ENCODE results near the gene PLCB1.

Gene PLCB1

DNA sequence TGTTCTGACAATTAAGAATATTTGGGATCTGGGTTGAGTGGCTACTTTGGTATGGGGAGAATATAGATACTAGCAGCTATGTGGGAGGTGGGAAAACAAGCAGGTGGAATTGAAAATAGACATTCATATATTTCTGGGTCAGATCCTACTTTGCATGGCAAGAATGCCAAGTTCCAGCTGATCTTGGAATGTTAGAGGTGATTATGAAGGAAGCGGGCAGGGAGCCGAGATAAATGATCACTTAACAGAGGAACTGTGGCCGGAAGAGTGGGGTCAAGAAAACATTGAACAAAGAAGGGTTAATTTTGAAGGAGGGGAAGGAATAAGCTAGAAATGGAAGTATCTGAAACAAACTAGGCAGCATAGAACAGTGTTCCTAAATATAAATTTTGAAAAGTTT lies 15.4 kb downstream of the PLCB1 start:
- no peak overlapping the region for H3K4me3 ChIP-seq (ENCODE audit: low read length)
- H3F3A ChIP-seq (ENCODE audit: control insufficient read depth, insufficient read depth), result no peaks in the 10 kb centered on the region
- H4K20me1 ChIP-seq (ENCODE audit: control insufficient read depth, insufficient read depth, low read depth, low read length), result no peaks in the 10 kb centered on the region
- H3K4me2 ChIP-seq (ENCODE audit: low read length), result no peak overlapping the region
- no peaks in the 10 kb centered on the region for H3K4me1 ChIP-seq (ENCODE audit: control insufficient read depth, low read length)
- H3K27me3 ChIP-seq (ENCODE audit: control insufficient read depth, low read length), result no peaks in the 10 kb centered on the region
- H3K79me2 ChIP-seq (ENCODE audit: control insufficient read depth, low read length), result no peaks in the 10 kb centered on the region
- no peaks in the 10 kb centered on the region for H3K9me2 ChIP-seq (replicated peaks; ENCODE audit: control insufficient read depth, low read length)
- no peaks in the 10 kb centered on the region for H3K36me3 ChIP-seq (ENCODE audit: control insufficient read depth, low read length)
- TF ChIP-seq, protein P1, sequence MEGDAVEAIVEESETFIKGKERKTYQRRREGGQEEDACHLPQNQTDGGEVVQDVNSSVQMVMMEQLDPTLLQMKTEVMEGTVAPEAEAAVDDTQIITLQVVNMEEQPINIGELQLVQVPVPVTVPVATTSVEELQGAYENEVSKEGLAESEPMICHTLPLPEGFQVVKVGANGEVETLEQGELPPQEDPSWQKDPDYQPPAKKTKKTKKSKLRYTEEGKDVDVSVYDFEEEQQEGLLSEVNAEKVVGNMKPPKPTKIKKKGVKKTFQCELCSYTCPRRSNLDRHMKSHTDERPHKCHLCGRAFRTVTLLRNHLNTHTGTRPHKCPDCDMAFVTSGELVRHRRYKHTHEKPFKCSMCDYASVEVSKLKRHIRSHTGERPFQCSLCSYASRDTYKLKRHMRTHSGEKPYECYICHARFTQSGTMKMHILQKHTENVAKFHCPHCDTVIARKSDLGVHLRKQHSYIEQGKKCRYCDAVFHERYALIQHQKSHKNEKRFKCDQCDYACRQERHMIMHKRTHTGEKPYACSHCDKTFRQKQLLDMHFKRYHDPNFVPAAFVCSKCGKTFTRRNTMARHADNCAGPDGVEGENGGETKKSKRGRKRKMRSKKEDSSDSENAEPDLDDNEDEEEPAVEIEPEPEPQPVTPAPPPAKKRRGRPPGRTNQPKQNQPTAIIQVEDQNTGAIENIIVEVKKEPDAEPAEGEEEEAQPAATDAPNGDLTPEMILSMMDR (IDR thresholded peaks at IDR 0.05; ENCODE audit: low read depth, low read length, poor library complexity, severe bottlenecking), result no peak
- TF ChIP-seq EZH2phosphoT487 (IDR thresholded peaks at IDR 0.05; ENCODE audit: borderline replicate concordance, low read length), result no peak
- no peak overlapping the region for H3K27ac ChIP-seq (ENCODE audit: low read depth, low read length)
- H3K9me3 ChIP-seq (ENCODE audit: control insufficient read depth, insufficient read depth, low read length), result no peaks in the 10 kb centered on the region

DNA sequence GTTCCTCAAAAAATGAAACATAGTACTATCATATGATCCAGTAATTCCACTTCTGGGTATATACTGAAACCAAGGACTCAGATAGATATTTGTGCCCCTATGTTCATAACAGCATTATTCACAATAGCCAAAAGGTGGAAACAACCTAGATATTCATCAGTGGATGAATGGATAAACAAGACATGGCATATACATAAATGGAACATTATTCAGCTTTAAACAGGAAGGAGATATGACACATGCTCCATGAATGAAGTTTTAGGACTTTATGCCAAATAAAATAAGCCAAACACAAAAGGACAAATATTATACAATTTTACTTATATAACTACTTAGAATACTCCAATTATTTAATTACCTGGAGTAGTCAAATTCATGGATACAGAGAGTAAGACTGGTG lies 16.4 kb downstream of the PLCB1 start:
- Histone ChIP-seq H3K36me3 (ENCODE audit: control insufficient read depth, low read length) (no peaks in the 10 kb centered on the region), H3K79me2 (ENCODE audit: control insufficient read depth, low read length) (no peaks in the 10 kb centered on the region), H4K20me1 (ENCODE audit: control insufficient read depth, insufficient read depth, low read depth, low read length) (no peaks in the 10 kb centered on the region), H3K9me3 (ENCODE audit: control insufficient read depth, insufficient read depth, low read length) (no peaks in the 10 kb centered on the region), H3K27ac (ENCODE audit: low read depth, low read length) (no peak overlapping the region), H3K4me3 (ENCODE audit: low read length) (no peak overlapping the region), H3K4me2 (ENCODE audit: low read length) (no peak overlapping the region), H3K9me2 (replicated peaks; ENCODE audit: control insufficient read depth, low read length) (no peaks in the 10 kb centered on the region), H3K4me1 (ENCODE audit: control insufficient read depth, low read length) (no peaks in the 10 kb centered on the region), H3K27me3 (ENCODE audit: control insufficient read depth, low read length) (no peaks in the 10 kb centered on the region), H3F3A (ENCODE audit: control insufficient read depth, insufficient read depth) (no peaks in the 10 kb centered on the region)
- TF ChIP-seq EZH2phosphoT487 (IDR thresholded peaks at IDR 0.05; ENCODE audit: borderline replicate concordance, low read length), result no peak
- TF ChIP-seq, protein P1 (IDR thresholded peaks at IDR 0.05; ENCODE audit: low read depth, low read length, poor library complexity, severe bottlenecking), result no peak

DNA sequence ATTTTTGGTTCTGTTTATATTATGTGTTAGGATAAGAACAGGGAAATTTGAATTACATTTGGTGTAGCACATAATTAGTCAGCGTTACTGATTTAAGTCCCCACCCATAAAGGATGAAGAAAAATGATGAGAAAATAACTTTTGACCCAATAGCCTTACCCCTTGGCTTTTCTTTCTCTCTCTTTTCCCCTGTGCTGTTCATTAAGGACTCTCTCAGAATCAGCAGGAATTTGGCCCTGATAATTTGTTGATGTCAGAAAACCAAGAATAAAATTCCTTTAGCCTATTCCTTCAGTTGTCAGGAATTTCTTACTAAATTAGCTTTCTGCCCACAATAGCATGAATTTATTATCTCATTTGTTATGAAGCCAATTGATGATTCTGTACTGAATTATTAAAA lies 18.5 kb downstream of the PLCB1 start:
- H3K27ac ChIP-seq (ENCODE audit: low read depth, low read length), result no peak overlapping the region
- H3K4me3 ChIP-seq (ENCODE audit: low read length), result no peak overlapping the region
- no peaks in the 10 kb centered on the region for H4K20me1 ChIP-seq (ENCODE audit: control insufficient read depth, insufficient read depth, low read depth, low read length)
- H3K4me1 ChIP-seq (ENCODE audit: control insufficient read depth, low read length), result no peaks in the 10 kb centered on the region
- no peaks in the 10 kb centered on the region for H3K36me3 ChIP-seq (ENCODE audit: control insufficient read depth, low read length)
- no peaks in the 10 kb centered on the region for H3K9me2 ChIP-seq (replicated peaks; ENCODE audit: control insufficient read depth, low read length)
- no peaks in the 10 kb centered on the region for H3K9me3 ChIP-seq (ENCODE audit: control insufficient read depth, insufficient read depth, low read length)
- no peaks in the 10 kb centered on the region for H3F3A ChIP-seq (ENCODE audit: control insufficient read depth, insufficient read depth)
- H3K27me3 ChIP-seq (ENCODE audit: control insufficient read depth, low read length), result no peaks in the 10 kb centered on the region
- H3K79me2 ChIP-seq (ENCODE audit: control insufficient read depth, low read length), result no peaks in the 10 kb centered on the region
- no peak for TF ChIP-seq EZH2phosphoT487 (IDR thresholded peaks at IDR 0.05; ENCODE audit: borderline replicate concordance, low read length)
- TF ChIP-seq, protein P1 (IDR thresholded peaks at IDR 0.05; ENCODE audit: low read depth, low read length, poor library complexity, severe bottlenecking), result no peak
- H3K4me2 ChIP-seq (ENCODE audit: low read length), result no peak overlapping the region

DNA sequence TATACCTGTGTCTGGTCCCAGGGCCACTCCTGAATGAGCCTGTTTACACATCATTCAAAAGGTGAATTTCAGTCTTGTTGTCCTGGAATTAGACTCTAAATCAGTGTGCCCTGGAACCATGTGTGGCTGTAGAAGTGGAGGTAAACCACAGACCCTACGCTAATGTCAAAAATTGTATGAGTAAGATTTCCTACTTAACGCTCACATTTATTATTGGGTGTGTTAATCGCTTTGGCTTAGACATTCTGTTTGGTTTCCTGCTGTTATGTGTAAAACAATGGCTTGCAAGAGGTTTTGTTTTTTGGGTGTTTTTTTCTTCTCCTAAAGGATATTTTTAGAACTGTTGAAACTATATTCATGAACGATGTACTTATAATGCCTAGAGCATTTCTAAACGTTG lies 19.3 kb downstream of the PLCB1 start:
- Histone ChIP-seq H3F3A (ENCODE audit: control insufficient read depth, insufficient read depth) (no peaks in the 10 kb centered on the region), H3K9me3 (ENCODE audit: control insufficient read depth, insufficient read depth, low read length) (no peaks in the 10 kb centered on the region), H3K9me2 (replicated peaks; ENCODE audit: control insufficient read depth, low read length) (no peaks in the 10 kb centered on the region), H3K36me3 (ENCODE audit: control insufficient read depth, low read length) (no peaks in the 10 kb centered on the region), H4K20me1 (ENCODE audit: control insufficient read depth, insufficient read depth, low read depth, low read length) (no peaks in the 10 kb centered on the region), H3K27ac (ENCODE audit: low read depth, low read length) (no peak overlapping the region), H3K79me2 (ENCODE audit: control insufficient read depth, low read length) (no peaks in the 10 kb centered on the region), H3K27me3 (ENCODE audit: control insufficient read depth, low read length) (no peaks in the 10 kb centered on the region), H3K4me1 (ENCODE audit: control insufficient read depth, low read length) (no peaks in the 10 kb centered on the region), H3K4me3 (ENCODE audit: low read length) (no peak overlapping the region), H3K4me2 (ENCODE audit: low read length) (no peak overlapping the region)
- TF ChIP-seq, protein P1 (IDR thresholded peaks at IDR 0.05; ENCODE audit: low read depth, low read length, poor library complexity, severe bottlenecking), result no peak
- no peak for TF ChIP-seq EZH2phosphoT487 (IDR thresholded peaks at IDR 0.05; ENCODE audit: borderline replicate concordance, low read length)
